HepG2 (cell line): Measurements from ENCODE around the gene BCAS3. TPM values are rescaled to one million over a fixed set of nuclear protein-coding genes. Genes with fewer than 3 reads are reported as not detected.
A peak's percentile ranks its signal among the peaks of the same experiment; 100 is the strongest.

Experiments
- BRD4 ChIP-seq: sonication (generic); formaldehyde crosslinking; IDR thresholded peaks from 2 replicates; pipeline ENCODE4 v1.4.0; 2020; ENCODE audit warnings: missing genetic modification reagents
- HIVEP1 ChIP-seq: sonication (generic); formaldehyde crosslinking; IDR thresholded peaks from 2 replicates; pipeline ENCODE4 v1.4.0; 2020; ENCODE audit warnings: mild to moderate bottlenecking, missing genetic modification reagents
- IKZF1 ChIP-seq: fragments of 450-650 bp; IDR thresholded peaks from 2 replicates; pipeline ENCODE4 v1.7.1; 2016
- IRF2 ChIP-seq: IDR thresholded peaks from 2 replicates; pipeline ENCODE4 v1.6.1; 2018; ENCODE audit warnings: missing genetic modification reagents, missing compliant biosample characterization
- MED1 ChIP-seq: sonication (generic); formaldehyde crosslinking; IDR thresholded peaks from 2 replicates; pipeline ENCODE4 v1.4.0; 2020; ENCODE audit warnings: missing genetic modification reagents
- TCF7L2 ChIP-seq: IDR thresholded peaks from 2 replicates; pipeline ENCODE4 v1.6.1; 2011; ENCODE audit warnings: mild to moderate bottlenecking, low read depth, low read length, moderate library complexity
- TIGD3 ChIP-seq: sonication (generic); formaldehyde crosslinking; IDR thresholded peaks from 2 replicates; pipeline ENCODE4 v1.5.1; 2020; ENCODE audit warnings: mild to moderate bottlenecking, missing genetic modification reagents, borderline replicate concordance
- ZNF101 ChIP-seq: sonication (generic); formaldehyde crosslinking; IDR thresholded peaks from 2 replicates; pipeline ENCODE4 v1.4.0; 2020; ENCODE audit warnings: mild to moderate bottlenecking, low read depth, missing genetic modification reagents, borderline replicate concordance
- ZNF138 ChIP-seq: sonication (generic); formaldehyde crosslinking; IDR thresholded peaks from 2 replicates; pipeline ENCODE4 v1.5.0; 2020; ENCODE audit warnings: mild to moderate bottlenecking, low read depth, missing genetic modification reagents
- ZNF296 ChIP-seq: sonication (generic); formaldehyde crosslinking; conservative IDR thresholded peaks from 2 replicates; pipeline ENCODE4 v1.5.0; 2020; ENCODE audit warnings: mild to moderate bottlenecking, missing genetic modification reagents
- ZNF451 ChIP-seq: sonication (generic); formaldehyde crosslinking; IDR thresholded peaks from 2 replicates; pipeline ENCODE4 v1.5.0; 2020; ENCODE audit warnings: mild to moderate bottlenecking, missing genetic modification reagents
- ZNF564 ChIP-seq: sonication (generic); formaldehyde crosslinking; IDR thresholded peaks from 2 replicates; pipeline ENCODE4 v1.8.1; 2023; ENCODE audit warnings: mild to moderate bottlenecking, missing genetic modification reagents
- ZNF607 ChIP-seq: sonication (generic); formaldehyde crosslinking; IDR thresholded peaks from 2 replicates; pipeline ENCODE4 v1.5.1; 2020; ENCODE audit warnings: missing genetic modification reagents, mild to moderate bottlenecking, borderline replicate concordance
- ZNF652 ChIP-seq: IDR thresholded peaks from 2 replicates; pipeline ENCODE4 v1.6.1; 2016; ENCODE audit warnings: low read depth, borderline replicate concordance
- ZNF749 ChIP-seq: sonication (generic); formaldehyde crosslinking; IDR thresholded peaks from 2 replicates; pipeline ENCODE4 v1.8.0; 2022; ENCODE audit warnings: mild to moderate bottlenecking, missing genetic modification reagents, moderate library complexity, borderline replicate concordance
- polyA plus RNA-seq, 8 experiments: library from polyadenylated mRNA; depleted of rRNA in 3 of 8; stranded (reverse) in 7 of 8; unstranded in 1 of 8; fragments of >200 nt; fragmentation: Illumina TruSeq in 4 of 8; extraction: Trizol in 4 of 8; gene quantifications; 2 replicates each; pipeline versions ENCODE4 v1.2.1 to v1.2.3, GENCODE V29; 2011 to 2016; ENCODE audit warnings: low read depth in 4 of 8, missing spikeins in 1 of 8, mixed read lengths in 1 of 8; ENCODE audit not compliant: insufficient read depth in 1 of 8
- total RNA-seq, 5 experiments: library from RNA; depleted of rRNA; stranded (reverse); fragments of >200 nt; fragmentation: Illumina TruSeq; extraction: Trizol; gene quantifications; 2 replicates each; pipeline ENCODE4 v1.2.3, GENCODE V29; 2016; ENCODE audit warnings: low read depth in 1 of 5
- TF ChIP-seq, protein P1 (sequence below): IDR thresholded peaks from 2 replicates; pipeline ENCODE4 v1.6.1; 2016; ENCODE audit warnings: mild to moderate bottlenecking, missing biosample characterization, missing genetic modification reagents
- TF ChIP-seq, protein P2 (sequence below): IDR thresholded peaks from 2 replicates; pipeline ENCODE4 v1.6.1; 2016; ENCODE audit warnings: missing compliant biosample characterization, missing genetic modification reagents, borderline replicate concordance
- TF ChIP-seq, protein P3 (sequence below): sonication (generic); formaldehyde crosslinking; IDR thresholded peaks from 2 replicates; pipeline ENCODE4 v1.4.0; 2020; ENCODE audit warnings: missing genetic modification reagents, borderline replicate concordance

BCAS3 gene
- total and polyA plus RNA-seq, 2 of the 13 experiments (the other 11 are each of a cell fraction or from before 2014, with no cell fraction given), result 10.7 to 11.2 TPM

GRCh38 chr17:61399131-61400065, 721.7 kb downstream of the BCAS3 start, which contains the start of gene TBX2 (continued):
- TF ChIP-seq, protein P1, sequence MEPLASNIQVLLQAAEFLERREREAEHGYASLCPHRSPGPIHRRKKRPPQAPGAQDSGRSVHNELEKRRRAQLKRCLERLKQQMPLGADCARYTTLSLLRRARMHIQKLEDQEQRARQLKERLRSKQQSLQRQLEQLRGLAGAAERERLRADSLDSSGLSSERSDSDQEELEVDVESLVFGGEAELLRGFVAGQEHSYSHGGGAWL (CRISPR knock-in tag), result peak; percentile 59; the same call in 1 of the 2 replicates
- peak; percentile 18; the same call in 1 of the 2 replicates for TF ChIP-seq ZNF451 (CRISPR knock-in tag)
- no peak for TF ChIP-seq IKZF1
- no peak for TF ChIP-seq ZNF296
- peak; percentile 81 for TF ChIP-seq ZNF607 (CRISPR knock-in tag)
- TF ChIP-seq TIGD3 (CRISPR knock-in tag), result no peak
- no peak for TF ChIP-seq ZNF652 (CRISPR knock-in tag)
- TF ChIP-seq ZNF101 (CRISPR knock-in tag), result no peak
- TF ChIP-seq MED1 (CRISPR knock-in tag), result peak; percentile 56; the same call in 1 of the 2 replicates
- TF ChIP-seq, protein P2, sequence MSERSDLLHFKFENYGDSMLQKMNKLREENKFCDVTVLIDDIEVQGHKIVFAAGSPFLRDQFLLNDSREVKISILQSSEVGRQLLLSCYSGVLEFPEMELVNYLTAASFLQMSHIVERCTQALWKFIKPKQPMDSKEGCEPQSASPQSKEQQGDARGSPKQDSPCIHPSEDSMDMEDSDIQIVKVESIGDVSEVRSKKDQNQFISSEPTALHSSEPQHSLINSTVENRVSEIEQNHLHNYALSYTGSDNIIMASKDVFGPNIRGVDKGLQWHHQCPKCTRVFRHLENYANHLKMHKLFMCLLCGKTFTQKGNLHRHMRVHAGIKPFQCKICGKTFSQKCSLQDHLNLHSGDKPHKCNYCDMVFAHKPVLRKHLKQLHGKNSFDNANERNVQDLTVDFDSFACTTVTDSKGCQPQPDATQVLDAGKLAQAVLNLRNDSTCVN (CRISPR knock-in tag), result 0 out of 2 replicates have a peak, but pooled peaks have one; percentile 25
- TF ChIP-seq, protein P3, sequence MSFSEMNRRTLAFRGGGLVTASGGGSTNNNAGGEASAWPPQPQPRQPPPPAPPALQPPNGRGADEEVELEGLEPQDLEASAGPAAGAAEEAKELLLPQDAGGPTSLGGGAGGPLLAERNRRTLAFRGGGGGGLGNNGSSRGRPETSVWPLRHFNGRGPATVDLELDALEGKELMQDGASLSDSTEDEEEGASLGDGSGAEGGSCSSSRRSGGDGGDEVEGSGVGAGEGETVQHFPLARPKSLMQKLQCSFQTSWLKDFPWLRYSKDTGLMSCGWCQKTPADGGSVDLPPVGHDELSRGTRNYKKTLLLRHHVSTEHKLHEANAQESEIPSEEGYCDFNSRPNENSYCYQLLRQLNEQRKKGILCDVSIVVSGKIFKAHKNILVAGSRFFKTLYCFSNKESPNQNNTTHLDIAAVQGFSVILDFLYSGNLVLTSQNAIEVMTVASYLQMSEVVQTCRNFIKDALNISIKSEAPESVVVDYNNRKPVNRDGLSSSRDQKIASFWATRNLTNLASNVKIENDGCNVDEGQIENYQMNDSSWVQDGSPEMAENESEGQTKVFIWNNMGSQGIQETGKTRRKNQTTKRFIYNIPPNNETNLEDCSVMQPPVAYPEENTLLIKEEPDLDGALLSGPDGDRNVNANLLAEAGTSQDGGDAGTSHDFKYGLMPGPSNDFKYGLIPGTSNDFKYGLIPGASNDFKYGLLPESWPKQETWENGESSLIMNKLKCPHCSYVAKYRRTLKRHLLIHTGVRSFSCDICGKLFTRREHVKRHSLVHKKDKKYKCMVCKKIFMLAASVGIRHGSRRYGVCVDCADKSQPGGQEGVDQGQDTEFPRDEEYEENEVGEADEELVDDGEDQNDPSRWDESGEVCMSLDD (CRISPR knock-in tag), result peak; percentile 72; the same call in 1 of the 2 replicates
- no peak for TF ChIP-seq IRF2 (CRISPR knock-in tag)
- no peak for TF ChIP-seq TCF7L2
- no peak for TF ChIP-seq ZNF749
- no peak for TF ChIP-seq ZNF138 (CRISPR knock-in tag)
- 0 out of 2 replicates have a peak, but pooled peaks have one; percentile 24 for TF ChIP-seq BRD4 (CRISPR knock-in tag)
- TF ChIP-seq HIVEP1, result peak; percentile 25; the same call in 1 of the 2 replicates
- peak; percentile 32; the same call in 1 of the 2 replicates for TF ChIP-seq ZNF564
